Measurements from ENCODE around the gene PAX5.

The PAX5 gene

DNA sequence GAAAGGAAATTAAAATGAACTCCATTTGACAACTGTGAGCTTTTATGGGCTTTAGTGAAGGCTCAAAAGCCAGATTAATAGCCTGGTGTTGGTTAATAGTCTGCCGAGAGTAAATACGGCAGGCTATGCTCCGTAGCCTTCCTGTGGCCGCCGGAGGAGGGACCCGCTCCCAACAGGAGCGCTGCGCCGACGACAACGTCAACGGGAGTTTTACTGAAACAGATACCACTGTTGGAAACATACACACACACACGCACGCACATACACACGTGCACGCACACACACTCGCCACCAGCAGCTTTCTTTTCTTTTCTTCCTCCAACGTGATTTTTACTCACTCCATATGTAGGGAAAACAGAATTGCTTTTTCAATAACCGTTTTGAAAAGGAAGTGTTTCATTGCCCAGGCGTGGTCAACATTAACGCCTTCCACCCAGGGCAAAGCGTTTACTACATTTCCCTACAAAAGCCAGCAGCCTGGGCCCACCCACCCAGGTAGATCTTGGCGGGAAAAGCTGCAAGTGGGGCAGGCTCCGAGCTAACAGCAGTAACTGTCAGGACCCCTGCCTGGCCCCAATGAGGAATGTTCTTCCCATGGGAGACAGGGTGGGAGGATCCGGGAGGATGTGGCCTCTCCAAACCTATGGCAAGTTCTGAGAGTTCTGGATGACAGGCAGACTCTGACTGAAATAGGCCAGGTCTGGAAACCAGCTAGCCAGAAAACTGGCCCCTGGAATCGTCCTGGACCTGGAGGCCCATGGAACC is 72.3 kb downstream of the PAX5 start:
- peak; percentile 37 for DNase-seq (ENCODE audit: low read depth, low spot score)

DNA sequence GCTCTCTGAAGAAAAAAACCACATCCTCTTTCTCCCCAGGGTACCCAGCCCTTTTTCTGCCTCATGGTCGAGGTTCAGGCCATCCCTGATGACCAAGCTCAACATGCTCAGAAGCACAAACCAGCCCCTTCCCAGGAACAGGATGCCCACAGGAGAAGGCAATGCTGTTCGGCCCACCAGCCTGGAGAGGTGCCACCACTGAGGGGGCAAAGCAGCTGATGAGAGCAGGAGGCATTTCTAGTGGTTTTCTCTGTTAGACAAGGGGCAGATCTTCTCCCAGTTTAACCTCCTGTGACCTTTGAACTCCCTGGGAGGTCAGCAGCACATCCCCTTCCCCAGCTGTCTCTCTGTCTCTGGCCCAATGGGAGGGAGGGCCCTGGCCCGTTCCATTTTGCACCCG is 73.0 kb downstream of the PAX5 start:
- no peak for DNase-seq (ENCODE audit: low read depth, low spot score)

DNA sequence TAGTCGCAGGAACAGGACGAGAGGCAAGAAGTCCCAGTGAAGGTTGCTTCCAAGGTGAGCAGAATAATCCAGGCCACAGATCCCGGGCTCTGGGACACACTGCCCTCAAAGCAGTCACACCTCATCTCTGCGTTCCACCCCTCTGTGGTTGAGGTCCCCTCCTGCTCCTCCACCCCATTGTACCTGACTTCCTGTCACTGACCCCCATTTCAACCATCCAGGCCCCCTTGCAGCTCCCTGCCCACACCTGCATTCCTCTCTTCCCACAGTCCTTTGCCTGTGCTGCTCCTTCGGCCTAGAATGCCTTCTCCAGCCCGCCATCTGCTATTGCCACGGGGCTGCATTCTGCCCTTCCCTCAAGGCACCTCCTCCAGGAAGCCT is 73.5 kb downstream of the PAX5 start:
- DNase-seq (ENCODE audit: low read depth, low spot score) = no peak

DNA sequence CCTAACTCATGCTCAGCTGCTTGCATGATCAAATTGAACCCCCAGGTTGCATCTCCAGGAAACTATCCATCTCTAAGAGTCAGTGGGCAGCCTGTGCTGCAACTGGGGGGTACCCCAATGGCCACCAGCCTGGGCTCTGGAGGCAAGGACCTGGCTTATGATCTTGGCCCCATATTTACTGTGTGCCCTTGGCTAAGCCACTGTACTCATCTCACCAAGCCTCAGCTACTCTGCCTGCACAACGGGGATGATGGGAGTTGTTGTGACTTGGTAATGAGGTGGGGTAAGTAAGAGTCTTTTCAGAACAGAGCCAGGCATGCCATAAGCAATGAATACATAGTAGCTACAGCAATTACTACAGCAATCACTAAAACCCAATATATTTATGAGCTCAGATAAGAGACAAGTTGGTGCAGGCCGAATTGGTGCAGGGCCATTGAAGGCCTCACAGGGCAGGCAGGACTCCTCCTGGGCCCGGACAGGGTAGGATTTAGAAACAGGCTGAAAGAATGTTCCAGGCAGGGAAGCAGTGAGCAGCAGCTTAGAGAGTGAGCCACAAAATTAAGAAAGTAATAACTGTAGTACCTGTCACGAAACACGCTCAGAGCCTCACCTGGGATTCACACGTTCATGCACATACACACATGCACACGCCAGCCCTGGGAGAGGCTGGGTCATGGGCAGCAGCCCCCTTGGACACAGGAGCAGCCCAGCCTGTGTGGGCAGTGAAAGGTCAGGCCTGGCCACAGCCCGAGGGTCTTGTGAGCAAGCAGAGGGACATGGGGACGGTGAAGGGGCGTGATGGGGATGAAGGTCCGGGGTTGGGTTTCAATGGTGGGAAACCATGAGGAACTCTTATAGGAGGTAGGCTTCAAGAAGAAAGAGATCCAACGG is 74.1 kb downstream of the PAX5 start:
- no peak for DNase-seq (ENCODE audit: low read depth, low spot score)

DNA sequence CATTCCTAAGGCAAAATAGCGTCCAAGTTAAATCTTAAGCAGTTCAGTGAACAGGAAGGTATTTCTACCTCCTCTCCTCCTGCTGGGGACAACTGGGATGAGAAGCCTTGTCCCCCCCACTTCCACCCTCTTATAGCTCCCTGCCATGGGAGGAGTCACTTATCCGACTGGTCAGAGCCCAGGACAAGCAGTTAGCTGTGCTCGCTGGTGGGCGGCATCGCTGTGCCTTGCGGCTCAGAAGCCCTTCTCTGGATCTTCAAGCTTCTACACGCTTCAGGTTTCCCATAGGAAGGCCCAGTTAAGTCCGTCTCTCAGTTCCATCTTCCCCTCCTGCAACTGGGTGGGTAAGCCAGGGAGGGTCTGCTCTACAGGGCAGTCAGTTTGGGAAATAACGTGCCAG is 77.2 kb downstream of the PAX5 start:
- DNase-seq (ENCODE audit: low read depth, low spot score) = no peak

DNA sequence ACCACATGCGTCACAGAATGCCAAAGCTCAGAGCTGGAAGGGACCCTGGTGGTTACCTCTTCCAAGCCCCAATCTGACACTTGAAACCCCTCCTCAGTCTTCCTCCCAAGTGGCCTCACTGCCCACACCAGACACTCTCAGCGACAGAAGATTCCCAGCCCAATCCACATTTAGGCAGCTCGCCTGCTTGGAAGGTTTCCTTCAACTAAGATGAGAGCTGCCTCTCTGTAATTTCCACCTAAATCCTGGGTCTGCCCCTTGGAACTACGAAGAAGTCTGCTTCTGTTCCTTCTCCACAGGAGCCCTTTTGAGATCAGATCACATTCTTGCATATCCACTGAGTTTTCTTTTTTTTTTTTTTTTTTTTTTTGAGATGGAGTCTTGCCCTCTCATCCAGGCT is 83.7 kb downstream of the PAX5 start:
- no peak for DNase-seq (ENCODE audit: low read depth, low spot score)

DNA sequence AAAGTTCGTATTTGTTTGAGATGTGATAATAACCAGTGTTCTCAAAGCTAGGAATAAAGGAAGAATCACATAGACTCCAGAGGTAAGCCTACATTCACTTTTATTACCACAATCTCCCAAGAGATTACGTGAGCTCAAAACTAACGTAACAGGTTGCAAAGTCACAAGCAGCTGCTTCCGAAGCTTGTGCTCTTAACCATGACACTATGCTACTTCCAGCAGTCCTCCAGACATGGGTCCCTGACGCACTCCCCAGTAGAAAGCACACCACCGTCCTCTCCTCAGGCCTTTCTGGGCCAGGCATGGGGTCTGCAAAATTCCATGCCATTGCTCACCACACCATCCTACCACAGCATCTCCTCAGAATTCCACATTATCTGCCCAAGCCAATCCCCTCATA is 84.6 kb downstream of the PAX5 start:
- DNase-seq (ENCODE audit: low read depth, low spot score) = no peak

DNA sequence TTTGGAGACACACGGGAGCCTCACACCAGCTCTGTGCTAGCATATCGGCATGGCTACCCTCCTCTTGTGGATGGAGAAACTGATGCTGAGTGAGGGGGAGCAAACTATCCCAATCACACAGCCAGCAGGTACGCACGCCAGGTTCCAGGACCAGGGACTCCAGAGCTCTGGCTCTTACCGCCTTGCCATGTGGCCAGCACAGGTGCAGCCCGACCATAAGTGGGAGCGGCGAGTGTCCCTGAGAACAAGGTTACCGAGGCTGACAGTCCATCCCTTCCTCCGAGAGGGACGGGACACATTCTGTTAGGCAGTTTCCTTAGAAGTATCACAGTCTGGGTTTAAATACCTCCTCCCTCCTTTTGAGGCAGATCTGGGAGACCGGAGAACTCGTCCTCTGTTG is 86.0 kb downstream of the PAX5 start:
- no peak for DNase-seq (ENCODE audit: low read depth, low spot score)

DNA sequence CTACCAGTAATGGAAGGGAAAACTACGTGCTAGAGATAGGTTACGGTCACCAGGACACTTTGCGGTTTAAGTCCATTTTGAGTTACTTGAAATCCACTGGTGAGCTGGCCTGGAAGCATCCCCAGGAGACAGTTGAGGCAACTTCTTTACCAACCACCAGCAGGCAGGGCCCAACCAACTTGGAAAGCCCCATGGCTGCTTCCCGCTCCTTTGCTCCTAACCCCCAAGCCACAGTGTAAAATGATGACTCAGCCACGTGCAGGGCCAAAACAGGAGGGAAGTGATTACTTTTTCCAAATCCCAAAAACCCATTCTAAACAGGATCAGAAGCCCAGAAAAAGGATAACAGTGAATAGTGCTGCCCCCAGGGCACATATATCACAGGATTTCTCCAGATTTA is 87.4 kb downstream of the PAX5 start:
- DNase-seq (ENCODE audit: low read depth, low spot score) = peak; percentile 69

DNA sequence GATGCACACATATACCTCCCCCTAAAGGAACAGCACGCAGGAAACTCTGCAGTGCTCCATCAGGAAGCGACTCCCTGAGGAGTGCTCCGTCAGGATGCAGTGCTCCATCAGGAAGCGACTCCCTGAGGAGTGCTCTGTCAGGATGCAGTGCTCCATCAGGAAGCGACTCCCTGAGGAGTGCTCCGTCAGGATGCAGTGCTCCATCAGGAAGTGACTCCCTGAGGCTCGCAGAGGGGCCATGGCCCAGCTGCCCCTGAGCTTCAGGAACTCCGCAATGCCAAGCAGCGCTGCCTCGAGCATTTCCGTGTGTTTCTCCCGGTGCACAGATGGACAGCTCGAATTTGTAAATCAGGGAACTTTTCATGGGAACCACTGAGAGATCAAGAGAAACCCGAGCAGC is 88.1 kb downstream of the PAX5 start:
- no peak for DNase-seq (ENCODE audit: low read depth, low spot score)

DNA sequence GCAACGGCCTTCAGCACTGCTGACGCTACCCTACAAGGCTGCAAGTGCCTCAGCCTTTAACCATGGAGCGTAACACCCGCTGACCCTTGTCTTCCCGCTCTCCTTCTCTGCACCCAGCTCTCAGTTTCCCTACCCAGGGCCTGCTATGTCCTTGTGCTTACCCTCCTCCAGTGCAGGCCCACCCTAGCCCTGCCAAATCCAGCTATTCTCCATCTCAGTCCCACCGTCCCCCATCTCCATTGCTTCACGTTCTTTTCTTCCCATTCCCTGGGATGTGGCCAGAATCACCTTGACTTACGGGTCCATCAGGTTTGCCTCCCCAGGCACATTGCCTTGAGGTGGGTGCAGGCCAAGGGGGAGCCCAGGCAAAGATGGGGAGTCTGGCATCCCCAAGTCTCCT is 91.2 kb downstream of the PAX5 start:
- DNase-seq (ENCODE audit: low read depth, low spot score) = no peak

DNA sequence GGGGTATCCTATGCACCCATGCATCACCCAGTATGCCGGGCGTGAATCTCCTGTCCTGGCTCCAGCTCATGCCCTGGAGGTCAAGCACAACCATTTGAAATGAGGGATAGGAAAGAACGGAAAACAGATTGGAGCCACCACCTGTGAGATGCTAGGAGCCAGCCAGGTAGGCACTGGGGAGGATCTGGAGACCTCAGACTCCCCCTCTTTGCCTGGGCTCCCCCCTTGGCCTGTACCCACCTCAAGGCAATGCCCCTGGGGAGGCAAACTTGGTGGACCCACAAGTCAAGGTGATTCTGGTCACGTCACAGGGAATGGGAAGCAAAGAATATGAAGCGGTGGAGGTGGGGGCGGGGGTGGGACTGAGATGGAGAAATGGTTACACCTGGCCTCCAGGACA is 92.6 kb downstream of the PAX5 start:
- no peak for DNase-seq (ENCODE audit: low read depth, low spot score)

DNA sequence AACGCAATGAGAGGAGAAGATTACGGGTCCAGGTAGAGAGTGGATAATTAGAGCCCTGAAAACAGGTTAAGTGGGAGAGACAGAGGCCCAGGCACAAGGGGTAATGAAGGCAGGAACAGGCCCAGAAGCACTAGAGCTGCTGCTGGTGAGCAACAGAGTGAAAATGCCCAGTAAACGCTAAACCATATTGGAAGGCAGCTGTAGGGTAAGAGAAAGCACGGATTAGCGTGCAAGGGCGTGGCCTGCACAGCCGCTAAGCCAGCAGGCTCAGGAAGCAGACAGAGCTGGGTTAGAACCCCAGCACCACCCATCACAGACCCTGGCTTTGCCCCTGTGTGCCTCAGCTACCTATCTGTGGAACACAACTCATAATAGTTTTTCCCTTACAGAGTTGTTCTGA is 93.2 kb downstream of the PAX5 start:
- no peak for DNase-seq (ENCODE audit: low read depth, low spot score)

DNA sequence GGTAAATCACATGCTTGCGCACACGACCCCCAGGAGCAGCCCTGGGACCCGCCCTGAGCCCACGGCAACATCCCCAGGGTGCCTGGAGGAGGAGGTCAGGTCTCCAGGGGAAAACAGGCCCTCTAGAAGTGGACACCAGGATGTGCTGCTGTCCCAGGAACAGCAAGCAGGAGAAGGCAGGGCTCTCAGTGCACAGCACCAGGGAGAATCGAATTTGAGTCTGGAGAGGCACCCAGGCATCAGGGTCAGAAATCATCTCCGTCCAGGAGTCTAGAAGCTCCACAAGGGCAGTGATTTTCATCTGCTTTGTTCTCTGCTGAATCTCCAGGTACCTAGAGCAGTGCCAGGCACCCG is 93.6 kb downstream of the PAX5 start:
- no peak for DNase-seq (ENCODE audit: low read depth, low spot score)

DNA sequence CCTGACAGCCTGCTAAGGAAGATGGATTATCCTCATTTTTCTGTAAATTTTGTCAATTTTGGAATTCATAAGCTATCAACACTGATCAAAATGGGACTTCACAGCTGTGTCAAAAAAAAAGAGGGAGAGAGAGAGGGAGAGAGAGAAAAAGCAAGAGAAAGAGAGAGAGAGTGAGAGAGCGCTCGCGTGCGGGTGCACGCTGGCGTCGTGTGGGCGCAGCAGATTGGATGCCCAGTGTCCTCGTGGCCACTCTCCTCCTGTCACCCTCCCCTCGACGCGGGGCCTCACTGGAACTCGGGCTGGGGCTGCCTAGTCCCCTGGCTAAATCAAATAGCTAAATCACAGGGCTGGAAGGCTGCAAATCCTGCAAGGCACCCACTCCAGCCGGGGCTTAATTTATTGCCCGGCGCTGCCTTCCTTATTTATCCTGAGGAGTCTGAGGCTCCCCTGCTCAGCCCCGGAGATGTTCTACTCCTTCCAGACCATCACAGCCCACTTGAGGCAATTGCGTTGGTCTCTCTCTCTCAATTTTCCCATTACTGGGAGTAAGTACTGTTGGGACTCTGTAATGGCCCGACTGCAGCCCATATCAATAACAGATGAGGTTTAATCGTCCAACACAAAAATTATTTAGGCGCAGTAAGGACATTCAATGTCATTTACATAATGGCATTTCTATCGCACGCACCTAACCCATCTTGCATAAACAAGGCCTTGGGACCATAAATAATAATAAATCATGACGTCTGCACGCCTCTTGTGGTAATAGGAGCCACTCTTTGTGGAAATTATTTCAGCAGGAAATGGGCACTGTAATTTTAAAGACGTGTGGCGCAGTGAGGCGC is 94.2 kb downstream of the PAX5 start:
- no peak for DNase-seq (ENCODE audit: low read depth, low spot score)

DNA sequence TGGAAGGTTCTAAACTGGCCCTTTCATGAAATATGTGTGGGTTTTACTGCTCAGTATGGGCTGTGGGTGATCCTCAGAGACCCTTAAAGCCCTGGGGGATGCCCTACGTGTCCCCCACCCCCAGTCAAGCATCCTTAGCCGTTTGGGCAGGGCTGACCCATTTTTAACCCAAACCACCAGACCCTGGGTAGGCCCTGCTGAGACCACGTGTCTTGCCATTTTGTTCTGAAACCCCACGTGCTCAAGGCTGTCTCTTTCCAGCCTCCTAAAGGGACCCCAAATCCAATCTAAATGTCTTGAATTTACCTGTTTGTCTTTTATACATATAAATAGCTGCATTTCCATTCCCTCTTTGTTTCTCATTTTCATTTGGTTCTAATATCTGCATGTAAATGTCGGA is 94.9 kb downstream of the PAX5 start:
- DNase-seq (ENCODE audit: low read depth, low spot score) = no peak

DNA sequence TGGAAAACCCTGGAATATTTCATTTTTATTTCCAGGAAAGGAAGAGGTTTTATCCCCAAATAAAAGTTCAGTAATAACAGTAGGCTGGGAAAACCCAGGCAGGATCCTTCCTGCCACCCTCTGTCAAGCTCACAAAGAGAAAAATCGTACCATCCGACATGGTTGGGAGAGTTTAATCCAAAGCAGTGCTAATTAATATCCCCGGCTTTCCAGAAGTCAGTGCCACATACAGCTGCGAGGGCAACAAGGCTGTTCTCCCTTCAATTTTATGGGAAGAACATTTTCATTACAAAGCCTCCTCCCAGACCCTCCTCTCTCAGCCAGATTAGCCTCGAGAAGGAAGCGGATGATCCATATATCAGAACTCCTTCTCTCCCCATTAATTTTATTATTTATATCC is 95.5 kb downstream of the PAX5 start:
- no peak for DNase-seq (ENCODE audit: low read depth, low spot score)

DNA sequence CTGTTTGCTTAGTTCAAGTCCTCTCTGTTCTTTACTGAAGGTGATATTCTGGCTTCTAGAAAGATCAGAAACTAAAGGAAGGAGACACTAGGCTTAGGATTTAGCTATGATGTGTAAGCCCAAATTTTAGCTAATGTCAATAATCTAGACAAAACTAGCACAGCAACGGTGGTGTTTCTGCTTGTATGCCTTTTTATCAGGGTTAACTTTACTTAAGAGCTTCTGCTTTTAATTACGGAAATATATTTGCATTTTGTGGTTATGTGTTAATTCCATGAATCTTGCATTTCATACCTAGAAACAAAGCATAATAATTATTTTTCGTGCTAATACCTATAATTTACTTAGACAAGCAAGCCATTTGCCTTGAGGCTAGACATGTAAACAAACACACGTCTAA is 96.1 kb downstream of the PAX5 start:
- DNase-seq (ENCODE audit: low read depth, low spot score) = no peak

DNA sequence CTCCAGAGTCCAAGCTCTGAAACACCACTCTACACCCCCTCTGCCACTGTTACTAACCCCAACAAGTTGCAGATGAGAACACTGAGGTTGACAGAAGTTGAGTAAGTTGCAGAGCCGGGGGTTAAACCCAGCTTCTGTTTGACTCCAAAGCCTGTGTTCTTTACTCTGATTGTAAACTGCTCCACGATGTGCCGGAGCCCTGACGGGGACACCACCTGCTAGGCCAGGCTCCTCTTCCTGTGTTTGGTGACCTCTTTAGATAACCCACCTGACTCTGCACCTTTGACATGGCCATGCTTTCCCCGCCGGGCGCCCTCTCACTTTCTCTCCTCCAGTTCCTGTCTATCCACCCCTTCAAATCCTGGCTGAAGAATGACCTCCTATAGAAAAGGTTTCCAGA is 96.7 kb downstream of the PAX5 start:
- DNase-seq (ENCODE audit: low read depth, low spot score) = no peak

DNA sequence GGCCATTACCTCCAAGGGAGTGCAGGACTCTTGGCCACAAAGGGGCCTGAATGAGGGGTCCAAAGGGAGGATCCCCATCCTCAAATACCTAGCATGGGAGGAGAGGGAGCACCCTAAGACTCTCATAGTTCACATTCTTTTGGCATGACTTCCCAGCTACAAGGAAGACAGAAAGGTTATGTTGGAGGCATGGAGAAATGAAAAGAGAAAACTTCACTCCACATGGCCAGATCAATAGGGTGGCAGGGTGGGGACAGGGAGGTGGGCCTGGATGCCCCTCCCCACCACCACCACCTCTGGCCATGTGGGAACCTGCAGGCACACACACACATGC is 97.6 kb downstream of the PAX5 start:
- no peak for DNase-seq (ENCODE audit: low read depth, low spot score)

DNA sequence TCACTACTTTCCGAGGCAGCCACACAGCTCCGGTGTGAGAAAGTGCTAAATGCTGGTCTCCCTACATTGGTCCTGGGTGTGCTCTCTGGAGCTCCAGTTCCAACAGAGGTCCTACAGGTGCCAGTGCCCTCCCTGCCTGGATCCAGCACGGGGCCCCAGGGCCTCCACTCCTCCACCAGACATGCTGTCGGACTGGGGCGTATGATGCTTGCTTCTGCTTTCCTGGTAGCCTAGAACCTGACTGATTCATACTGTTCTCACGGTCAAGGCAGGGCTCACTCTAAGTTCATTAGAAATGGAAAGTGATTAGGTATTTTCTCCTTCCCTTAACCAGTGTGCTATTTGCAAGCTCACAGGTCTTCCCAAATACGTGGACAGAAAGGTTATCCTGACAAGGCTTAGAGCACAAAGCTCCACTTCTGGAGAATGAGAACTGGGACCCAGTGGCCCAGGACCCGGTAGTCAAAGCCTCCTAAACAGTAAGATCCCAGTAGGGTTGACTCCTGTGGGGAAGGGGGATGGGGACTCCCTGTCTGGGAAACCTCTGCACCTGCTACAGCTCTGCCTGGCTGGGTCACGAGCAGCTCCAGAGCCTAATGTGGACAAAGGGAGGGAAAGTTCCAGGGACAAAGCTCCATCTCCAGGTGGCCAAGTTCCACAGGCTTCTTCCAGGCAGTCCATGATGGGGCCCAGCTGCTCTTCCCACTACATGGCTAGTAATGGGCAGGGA is 98.1 kb downstream of the PAX5 start:
- DNase-seq (ENCODE audit: low read depth, low spot score) = no peak

DNA sequence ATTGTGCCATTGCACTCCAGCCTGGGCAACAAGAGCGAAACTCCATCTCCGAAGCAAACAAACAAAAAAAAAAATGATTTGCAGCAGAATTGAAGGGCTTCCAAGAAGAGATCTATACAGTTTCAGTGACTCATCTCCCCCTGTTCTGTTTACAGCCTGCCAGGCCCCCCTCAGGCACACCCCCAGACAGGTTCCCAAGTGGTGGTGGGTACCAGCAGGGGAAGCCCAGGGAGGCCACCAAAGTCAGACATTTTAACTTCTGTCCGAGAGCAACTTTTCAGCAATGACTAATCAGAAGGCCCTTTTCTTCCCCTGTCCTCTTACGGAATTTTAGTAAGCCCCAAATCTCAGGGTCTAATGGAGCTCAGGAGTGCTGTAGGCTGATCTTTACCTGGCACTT is 98.7 kb downstream of the PAX5 start:
- no peak for DNase-seq (ENCODE audit: low read depth, low spot score)

All from astrocyte of the hippocampus (primary cell).